Measurements from ENCODE around the gene SPPL2A. TPM values are rescaled to one million over a fixed set of nuclear protein-coding genes. Genes with fewer than 3 reads are reported as not detected.

Gene SPPL2A
- total and polyA plus RNA-seq, 4 donors, result 67.5 to 135 (median 93.2) TPM

DNA sequence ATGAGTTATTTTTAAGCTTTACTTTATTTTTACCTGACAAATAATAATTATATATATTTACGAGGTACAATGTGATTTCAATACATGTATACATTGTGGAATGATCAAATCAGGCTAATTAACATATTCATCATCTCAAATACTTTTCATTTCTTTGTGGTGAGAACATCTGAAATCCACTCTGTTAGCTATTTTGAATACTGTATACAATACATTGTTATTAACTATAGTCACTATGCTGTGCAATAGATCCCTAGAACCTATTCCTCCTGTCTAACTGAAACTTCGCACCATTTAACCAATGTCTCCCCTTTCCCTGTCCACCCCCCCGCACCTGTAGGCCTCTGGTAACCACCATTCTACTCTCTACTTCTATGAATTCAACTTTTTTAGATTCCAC, 7.9 kb upstream of the SPPL2A start:
- no peak overlapping the region for H3K27ac ChIP-seq (ENCODE audit: low read depth in 1 of 2, low read length in 2 of 2)
- TF ChIP-seq FOXA1 (IDR thresholded peaks at IDR 0.05) (no peak), FOXA2 (IDR thresholded peaks at IDR 0.05) (no peak), EGR1 (IDR thresholded peaks at IDR 0.05; ENCODE audit: low read depth in 2 of 2) (no peak), NR2F2 (IDR thresholded peaks at IDR 0.05) (no peak), RAD21 (IDR thresholded peaks at IDR 0.05) (no peak), HNF4A (conservative IDR thresholded peaks at IDR 0.05) (no peak), JUND (IDR thresholded peaks at IDR 0.05) (no peak), SP1 (IDR thresholded peaks at IDR 0.05) (no peak), TAF1 (conservative IDR thresholded peaks at IDR 0.05) (no peak)
- TF ChIP-seq, protein P1, sequence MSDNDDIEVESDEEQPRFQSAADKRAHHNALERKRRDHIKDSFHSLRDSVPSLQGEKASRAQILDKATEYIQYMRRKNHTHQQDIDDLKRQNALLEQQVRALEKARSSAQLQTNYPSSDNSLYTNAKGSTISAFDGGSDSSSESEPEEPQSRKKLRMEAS (IDR thresholded peaks at IDR 0.05), result no peak
- H3K4me3 ChIP-seq (ENCODE audit: low read depth in 1 of 3, low read length in 3 of 3), result no peak overlapping the region
- WGBS, result 96% methylated on average over 3 of the region's 3 CpGs
- H3K27me3 ChIP-seq (ENCODE audit: control insufficient read depth in 4 of 4, insufficient read depth in 4 of 4, low read length in 3 of 4), result no peaks in the 10 kb centered on the region
- no peaks in the 10 kb centered on the region for H3K9me3 ChIP-seq (ENCODE audit: control insufficient read depth in 4 of 4, low read length in 3 of 4)
- H3K4me1 ChIP-seq (ENCODE audit: control insufficient read depth in 4 of 4, insufficient read depth in 4 of 4, low read length in 3 of 4), result peaks cover 0 to 3% (median 2%) of the 10 kb centered on the region in 4 donors
- no peak overlapping the region for H3K9ac ChIP-seq (ENCODE audit: low read depth in 1 of 2, low read length in 2 of 2)
- H3K36me3 ChIP-seq (ENCODE audit: control insufficient read depth in 4 of 4, insufficient read depth in 3 of 4, low read depth in 1 of 4, low read length in 3 of 4), result no peaks in the 10 kb centered on the region
- no peak for DNase-seq (ENCODE audit: low spot score)

DNA sequence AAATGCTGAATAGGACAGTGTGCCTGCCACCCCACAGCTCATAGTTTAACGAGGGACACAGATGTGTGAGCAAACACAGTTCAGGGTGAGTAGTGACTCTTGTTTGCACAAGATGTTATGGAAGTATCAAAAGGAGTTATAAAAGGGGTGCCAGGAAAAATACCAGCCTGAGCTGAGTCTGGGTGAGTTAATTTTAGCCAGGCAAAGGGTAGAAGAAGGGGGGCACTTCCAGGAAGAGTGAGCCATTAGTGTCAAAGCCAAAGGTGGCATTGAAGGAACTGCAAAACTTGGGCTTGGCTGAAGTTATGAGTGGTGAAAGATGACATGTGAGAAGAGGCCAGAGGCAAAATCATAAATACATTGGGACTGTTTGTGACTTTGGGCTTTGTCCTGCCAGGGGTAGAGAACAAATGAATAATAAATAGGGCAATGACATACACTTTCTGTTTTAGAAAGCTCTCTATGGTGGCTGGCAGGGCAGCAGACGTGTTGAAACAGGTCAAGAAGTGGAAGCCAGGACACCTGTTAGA, 1.9 kb upstream of the SPPL2A start:
- no peak for DNase-seq (ENCODE audit: low spot score)
- no peak overlapping the region for H3K9ac ChIP-seq (ENCODE audit: low read depth in 1 of 2, low read length in 2 of 2)
- no peaks in the 10 kb centered on the region for H3K36me3 ChIP-seq (ENCODE audit: control insufficient read depth in 4 of 4, insufficient read depth in 3 of 4, low read depth in 1 of 4, low read length in 3 of 4)
- H3K27ac ChIP-seq (ENCODE audit: low read depth in 1 of 2, low read length in 2 of 2), result no peak overlapping the region
- no peaks in the 10 kb centered on the region for H3K27me3 ChIP-seq (ENCODE audit: control insufficient read depth in 4 of 4, insufficient read depth in 4 of 4, low read length in 3 of 4)
- TF ChIP-seq FOXA1 (IDR thresholded peaks at IDR 0.05), result no peak
- TF ChIP-seq HNF4G (IDR thresholded peaks at IDR 0.05), result no peak
- TF ChIP-seq JUND (IDR thresholded peaks at IDR 0.05), result no peak
- TF ChIP-seq, protein P2, sequence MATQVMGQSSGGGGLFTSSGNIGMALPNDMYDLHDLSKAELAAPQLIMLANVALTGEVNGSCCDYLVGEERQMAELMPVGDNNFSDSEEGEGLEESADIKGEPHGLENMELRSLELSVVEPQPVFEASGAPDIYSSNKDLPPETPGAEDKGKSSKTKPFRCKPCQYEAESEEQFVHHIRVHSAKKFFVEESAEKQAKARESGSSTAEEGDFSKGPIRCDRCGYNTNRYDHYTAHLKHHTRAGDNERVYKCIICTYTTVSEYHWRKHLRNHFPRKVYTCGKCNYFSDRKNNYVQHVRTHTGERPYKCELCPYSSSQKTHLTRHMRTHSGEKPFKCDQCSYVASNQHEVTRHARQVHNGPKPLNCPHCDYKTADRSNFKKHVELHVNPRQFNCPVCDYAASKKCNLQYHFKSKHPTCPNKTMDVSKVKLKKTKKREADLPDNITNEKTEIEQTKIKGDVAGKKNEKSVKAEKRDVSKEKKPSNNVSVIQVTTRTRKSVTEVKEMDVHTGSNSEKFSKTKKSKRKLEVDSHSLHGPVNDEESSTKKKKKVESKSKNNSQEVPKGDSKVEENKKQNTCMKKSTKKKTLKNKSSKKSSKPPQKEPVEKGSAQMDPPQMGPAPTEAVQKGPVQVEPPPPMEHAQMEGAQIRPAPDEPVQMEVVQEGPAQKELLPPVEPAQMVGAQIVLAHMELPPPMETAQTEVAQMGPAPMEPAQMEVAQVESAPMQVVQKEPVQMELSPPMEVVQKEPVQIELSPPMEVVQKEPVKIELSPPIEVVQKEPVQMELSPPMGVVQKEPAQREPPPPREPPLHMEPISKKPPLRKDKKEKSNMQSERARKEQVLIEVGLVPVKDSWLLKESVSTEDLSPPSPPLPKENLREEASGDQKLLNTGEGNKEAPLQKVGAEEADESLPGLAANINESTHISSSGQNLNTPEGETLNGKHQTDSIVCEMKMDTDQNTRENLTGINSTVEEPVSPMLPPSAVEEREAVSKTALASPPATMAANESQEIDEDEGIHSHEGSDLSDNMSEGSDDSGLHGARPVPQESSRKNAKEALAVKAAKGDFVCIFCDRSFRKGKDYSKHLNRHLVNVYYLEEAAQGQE (IDR thresholded peaks at IDR 0.05), result no peak
- no peak for TF ChIP-seq SP1 (IDR thresholded peaks at IDR 0.05)
- no peak for TF ChIP-seq FOXA2 (IDR thresholded peaks at IDR 0.05)
- no peak for TF ChIP-seq RXRA (IDR thresholded peaks at IDR 0.05)
- TF ChIP-seq, protein P3, sequence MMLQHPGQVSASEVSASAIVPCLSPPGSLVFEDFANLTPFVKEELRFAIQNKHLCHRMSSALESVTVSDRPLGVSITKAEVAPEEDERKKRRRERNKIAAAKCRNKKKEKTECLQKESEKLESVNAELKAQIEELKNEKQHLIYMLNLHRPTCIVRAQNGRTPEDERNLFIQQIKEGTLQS (IDR thresholded peaks at IDR 0.05), result no peak
- TF ChIP-seq, protein P4, sequence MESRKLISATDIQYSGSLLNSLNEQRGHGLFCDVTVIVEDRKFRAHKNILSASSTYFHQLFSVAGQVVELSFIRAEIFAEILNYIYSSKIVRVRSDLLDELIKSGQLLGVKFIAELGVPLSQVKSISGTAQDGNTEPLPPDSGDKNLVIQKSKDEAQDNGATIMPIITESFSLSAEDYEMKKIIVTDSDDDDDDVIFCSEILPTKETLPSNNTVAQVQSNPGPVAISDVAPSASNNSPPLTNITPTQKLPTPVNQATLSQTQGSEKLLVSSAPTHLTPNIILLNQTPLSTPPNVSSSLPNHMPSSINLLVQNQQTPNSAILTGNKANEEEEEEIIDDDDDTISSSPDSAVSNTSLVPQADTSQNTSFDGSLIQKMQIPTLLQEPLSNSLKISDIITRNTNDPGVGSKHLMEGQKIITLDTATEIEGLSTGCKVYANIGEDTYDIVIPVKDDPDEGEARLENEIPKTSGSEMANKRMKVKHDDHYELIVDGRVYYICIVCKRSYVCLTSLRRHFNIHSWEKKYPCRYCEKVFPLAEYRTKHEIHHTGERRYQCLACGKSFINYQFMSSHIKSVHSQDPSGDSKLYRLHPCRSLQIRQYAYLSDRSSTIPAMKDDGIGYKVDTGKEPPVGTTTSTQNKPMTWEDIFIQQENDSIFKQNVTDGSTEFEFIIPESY (IDR thresholded peaks at IDR 0.05), result no peak
- no peak for TF ChIP-seq NR2F2 (IDR thresholded peaks at IDR 0.05)
- no peak for TF ChIP-seq TAF1 (conservative IDR thresholded peaks at IDR 0.05)
- TF ChIP-seq EGR1 (IDR thresholded peaks at IDR 0.05; ENCODE audit: low read depth in 2 of 2), result no peak
- no peak for TF ChIP-seq YY1 (IDR thresholded peaks at IDR 0.05)
- WGBS, result 37% methylated on average over 2 of the region's 2 CpGs
- no peaks in the 10 kb centered on the region for H3K9me3 ChIP-seq (ENCODE audit: control insufficient read depth in 4 of 4, low read length in 3 of 4)
- peaks cover 3 to 25% (median 8%) of the 10 kb centered on the region in 4 donors for H3K4me1 ChIP-seq (ENCODE audit: control insufficient read depth in 4 of 4, insufficient read depth in 4 of 4, low read length in 3 of 4)
- H3K4me3 ChIP-seq (ENCODE audit: low read depth in 1 of 3, low read length in 3 of 3), result no peak overlapping the region

Measured in liver (tissue), 9 donors.